SK-N-SH (cell line): ENCODE results near the gene GAP43. TPM values are rescaled to one million over a fixed set of nuclear protein-coding genes. Genes with fewer than 3 reads are reported as not detected.

Experiments
- CTCF ChIA-PET: fragments of 300-600, 350-600 bp; formaldehyde crosslinking; extraction: SDS; loops from one replicate; lab custom pipeline; 2021; lab: Yijun Ruan, JAX
- POLR2A ChIA-PET: fragments of 350-600 bp; sonication (Branson Sonifier 250); formaldehyde crosslinking; extraction: SDS; loops from one replicate; lab custom pipeline; 2020; ENCODE audit warnings: antibody characterized with exemption, inconsistent platforms; lab: Yijun Ruan, JAX
- DNase-seq: peaks from one replicate; pipeline ENCODE4 v3.0.0; 2012
- H2AFZ ChIP-seq: fragments of 200-600 bp; sonication (generic); 2 replicates; pipeline ENCODE4 v1.8.1; 2016; ENCODE audit warnings: antibody characterized with exemption, mild to moderate bottlenecking, low read depth
- H3F3A ChIP-seq: fragments of 200-600 bp; sonication (generic); replicated peaks from 2 replicates; pipeline ENCODE3; 2016; ENCODE audit warnings: antibody characterized with exemption, mild to moderate bottlenecking; ENCODE audit not compliant: insufficient read depth
- H3K27ac ChIP-seq, 2 experiments: fragments of 200-500 bp in 1 of 2; fragments of 200-600 bp in 1 of 2; sonication (Bioruptor generic) in 1 of 2; sonication (generic), shearing (Covaris generic) in 1 of 2; 2 replicates each; pipeline versions ENCODE4 v1.5.1 to v1.6.1; 2014 to 2016; ENCODE audit warnings: low read depth in 2 of 2, inconsistent platforms in 1 of 2, low read length in 1 of 2, mild to moderate bottlenecking in 1 of 2, mixed read lengths in 1 of 2
- H3K27me3 ChIP-seq: fragments of 200-600 bp; sonication (generic), shearing (Covaris generic); 2 replicates; pipeline ENCODE4 v1.6.1; 2016; ENCODE audit warnings: mixed run types; ENCODE audit not compliant: insufficient read depth
- H3K36me3 ChIP-seq, 2 experiments: fragments of 200-500 bp in 1 of 2; fragments of 200-600 bp in 1 of 2; sonication (Bioruptor generic) in 1 of 2; sonication (generic) in 1 of 2; replicated peaks in 1 of 2; 2 replicates each; pipeline versions ENCODE3 to v1.5.1; 2014 to 2016; ENCODE audit warnings: low read length in 1 of 2, mild to moderate bottlenecking in 1 of 2; ENCODE audit not compliant: insufficient read depth in 2 of 2, control insufficient read depth in 1 of 2
- H3K4me1 ChIP-seq, 2 experiments: fragments of 200-500 bp in 1 of 2; fragments of 200-600 bp in 1 of 2; sonication (Bioruptor generic) in 1 of 2; sonication (generic), shearing (Covaris generic) in 1 of 2; 2 replicates each; pipeline versions ENCODE4 v1.5.1 to v1.6.1; 2014 to 2016; ENCODE audit warnings: low read depth in 1 of 2, low read length in 1 of 2, mixed run types in 1 of 2; ENCODE audit not compliant: insufficient read depth in 2 of 2, control insufficient read depth in 1 of 2
- H3K4me2 ChIP-seq: fragments of 200-600 bp; sonication (generic), shearing (Covaris generic); 2 replicates; pipeline ENCODE4 v1.6.1; 2017; ENCODE audit warnings: mixed run types
- H3K4me3 ChIP-seq, 2 experiments: fragments of 200-500 bp in 1 of 2; fragments of 200-600 bp in 1 of 2; sonication (Bioruptor generic) in 1 of 2; sonication (generic), shearing (Covaris generic) in 1 of 2; 2 replicates each; pipeline versions ENCODE4 v1.5.1 to v1.8.1; 2014 to 2016; ENCODE audit warnings: low read depth in 2 of 2, inconsistent platforms in 1 of 2, low read length in 1 of 2, mild to moderate bottlenecking in 1 of 2, mixed read lengths in 1 of 2, moderate library complexity in 1 of 2
- H3K79me2 ChIP-seq: fragments of 200-600 bp; sonication (generic); 2 replicates; pipeline ENCODE4 v1.8.1; 2017; ENCODE audit warnings: mild to moderate bottlenecking; ENCODE audit not compliant: insufficient read depth
- H3K9ac ChIP-seq: fragments of 200-600 bp; sonication (generic); 2 replicates; pipeline ENCODE4 v1.6.1; 2017; ENCODE audit warnings: mixed run types
- H3K9me2 ChIP-seq: fragments of 200-600 bp; sonication (generic); 2 replicates; pipeline ENCODE4 v1.6.1; 2017; ENCODE audit warnings: mixed run types
- H3K9me3 ChIP-seq: fragments of 200-600 bp; sonication (generic); 2 replicates; pipeline ENCODE4 v1.6.1; 2017; ENCODE audit warnings: mixed run types, mild to moderate bottlenecking, moderate library complexity
- H4K20me1 ChIP-seq: fragments of 200-600 bp; sonication (generic); 2 replicates; pipeline ENCODE4 v1.6.1; 2017; ENCODE audit warnings: mild to moderate bottlenecking, mixed run types; ENCODE audit not compliant: insufficient read depth
- CHD2 ChIP-seq: fragments of 150-350 bp; IDR thresholded peaks from 2 replicates; pipeline ENCODE4 v1.6.1; 2018; ENCODE audit warnings: low read length; ENCODE audit not compliant: partially characterized antibody
- ELF1 ChIP-seq: IDR thresholded peaks from 2 replicates; pipeline ENCODE4 v1.4.0; 2012
- EP300 ChIP-seq, 2 experiments: IDR thresholded peaks; 2 replicates each; pipeline versions ENCODE4 v1.4.0 to v1.6.1; 2012; ENCODE audit warnings: borderline replicate concordance in 1 of 2, low read depth in 1 of 2, low read length in 1 of 2
- EZH2phosphoT487 ChIP-seq: fragments of 200-600 bp; sonication (generic); IDR thresholded peaks from 2 replicates; pipeline ENCODE4 v1.6.1; 2017; ENCODE audit warnings: low read depth, mixed run types, mild to moderate bottlenecking, antibody characterized with exemption, moderate library complexity, borderline replicate concordance
- FOSL2 ChIP-seq: IDR thresholded peaks from 2 replicates; pipeline ENCODE4 v1.4.0; 2012; ENCODE audit warnings: low read depth, mild to moderate bottlenecking, moderate library complexity, borderline replicate concordance
- JUND ChIP-seq: IDR thresholded peaks from 2 replicates; pipeline ENCODE4 v1.4.0; 2012
- MXI1 ChIP-seq: IDR thresholded peaks from 2 replicates; pipeline ENCODE4 v1.6.1; 2012; ENCODE audit warnings: mild to moderate bottlenecking, low read depth, low read length, improper control_type of control experiment
- NFIC ChIP-seq: IDR thresholded peaks from 2 replicates; pipeline ENCODE4 v1.4.0; 2012; ENCODE audit warnings: borderline replicate concordance
- NRF1 ChIP-seq: IDR thresholded peaks from 2 replicates; pipeline ENCODE4 v1.6.1; 2012; ENCODE audit warnings: low read depth, mild to moderate bottlenecking, low read length
- POLR2AphosphoS5 ChIP-seq: IDR thresholded peaks from 2 replicates; pipeline ENCODE4 v1.6.1; 2012; ENCODE audit warnings: low read depth, low read length
- RAD21 ChIP-seq: IDR thresholded peaks from 2 replicates; pipeline ENCODE4 v1.6.1; 2012; ENCODE audit warnings: mild to moderate bottlenecking, low read length
- RCOR1 ChIP-seq: fragments of 150-350 bp; IDR thresholded peaks from 2 replicates; pipeline ENCODE4 v1.6.1; 2017; ENCODE audit warnings: antibody characterized with exemption, low read length
- RFX5 ChIP-seq: IDR thresholded peaks from 2 replicates; pipeline ENCODE4 v1.6.1; 2012; ENCODE audit warnings: mild to moderate bottlenecking, improper control_type of control experiment, low read length
- SIN3A ChIP-seq: IDR thresholded peaks from 2 replicates; pipeline ENCODE4 v1.6.1; 2012; ENCODE audit warnings: low read depth, mild to moderate bottlenecking, low read length, moderate library complexity, borderline replicate concordance
- SMC3 ChIP-seq: IDR thresholded peaks from 2 replicates; pipeline ENCODE4 v1.6.1; 2012; ENCODE audit warnings: low read depth, low read length, improper control_type of control experiment
- ZBTB33 ChIP-seq: IDR thresholded peaks from 2 replicates; pipeline ENCODE4 v1.4.0; 2012; ENCODE audit warnings: low read depth, borderline replicate concordance
- WGBS: methylation state at CpG from one replicate; pipeline ENCODE4 v1.1.6; 2017; ENCODE audit warnings: low lambda C conversion rate; 5-methylcytosine and 5-hydroxymethylcytosine counted together
- polyA plus RNA-seq, 3 experiments: library from polyadenylated mRNA; depleted of rRNA; stranded (reverse); fragments of >200 nt; gene quantifications; 2 replicates each; pipeline ENCODE4 v1.2.3, GENCODE V29; 2012
- TF ChIP-seq, protein P1 (sequence below): fragments of 150-350 bp; IDR thresholded peaks from 2 replicates; pipeline ENCODE4 v1.6.1; 2017; ENCODE audit warnings: antibody characterized with exemption, low read length, low read depth, borderline replicate concordance
- TF ChIP-seq, protein P2 (sequence below): fragments of 150-350 bp; IDR thresholded peaks from 2 replicates; pipeline ENCODE4 v1.6.1; 2016; ENCODE audit warnings: mild to moderate bottlenecking, low read depth, low read length
- TF ChIP-seq, protein P3 (sequence below): fragments of 200-600 bp; sonication (generic); IDR thresholded peaks from 2 replicates; pipeline ENCODE4 v1.6.1; 2017; ENCODE audit warnings: antibody characterized with exemption, mild to moderate bottlenecking, moderate library complexity

The GAP43 gene
- polyA plus RNA-seq, 1 of the 3 experiments (the other 2 are of a cell fraction), result 14.0 TPM

DNA sequence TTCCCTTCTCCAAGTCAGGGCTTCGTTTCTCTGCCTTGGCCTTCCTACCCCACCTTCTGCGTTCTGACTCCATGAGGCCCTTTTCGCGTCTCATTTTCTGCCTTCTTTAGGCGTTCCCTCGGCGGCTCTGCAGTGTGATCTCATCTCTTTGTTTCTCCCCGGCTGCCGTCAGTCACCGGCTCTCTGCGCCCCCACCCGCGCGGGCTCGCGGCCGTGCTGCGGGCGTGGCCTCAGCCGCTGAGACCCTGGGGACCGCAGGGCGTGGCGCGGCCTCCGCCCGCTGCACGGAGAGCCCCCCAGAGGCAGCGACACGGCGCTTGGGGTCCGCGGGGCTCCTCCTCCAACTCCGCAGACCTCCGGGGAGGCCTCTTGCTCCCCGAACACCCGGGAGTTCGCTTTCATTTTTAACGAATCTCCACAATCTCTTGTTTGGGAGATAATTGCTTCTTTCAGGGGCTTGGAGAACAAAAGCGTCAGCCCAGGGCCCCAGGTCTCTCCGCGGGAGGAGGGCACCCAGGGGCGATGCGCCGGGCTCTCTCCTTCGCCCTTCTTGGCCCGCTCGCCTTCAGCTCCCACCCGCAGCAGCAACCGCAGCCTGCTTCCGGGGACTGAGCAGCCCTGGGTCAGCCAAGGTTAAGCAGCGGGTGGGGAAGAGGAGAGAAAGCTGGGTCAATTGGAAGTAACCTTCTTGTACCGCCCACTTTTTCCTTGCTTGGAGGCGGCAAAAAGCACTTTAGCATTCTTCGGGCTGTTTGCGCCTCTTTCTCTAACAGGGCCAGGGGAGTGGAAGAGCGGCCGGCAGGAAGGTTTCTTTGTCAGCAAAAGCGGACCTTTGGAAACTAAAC lies 35.2 kb downstream of the GAP43 start (continued):
- TF ChIP-seq POLR2AphosphoS5, result peak; percentile 61
- TF ChIP-seq ZBTB33, result no peak
- no peak for TF ChIP-seq RFX5
- TF ChIP-seq EZH2phosphoT487, result no peak
- TF ChIP-seq MXI1, result no peak
- no peak for TF ChIP-seq SMC3
- TF ChIP-seq JUND, result no peak
- TF ChIP-seq RAD21, result 0 out of 2 replicates have a peak, but pooled peaks have one; percentile 9
- TF ChIP-seq SIN3A, result no peak
- TF ChIP-seq FOSL2, result no peak

- no peak for DNase-seq
- H3F3A ChIP-seq, result peaks cover 10% of the 10 kb centered on the region
- TF ChIP-seq, protein P1, sequence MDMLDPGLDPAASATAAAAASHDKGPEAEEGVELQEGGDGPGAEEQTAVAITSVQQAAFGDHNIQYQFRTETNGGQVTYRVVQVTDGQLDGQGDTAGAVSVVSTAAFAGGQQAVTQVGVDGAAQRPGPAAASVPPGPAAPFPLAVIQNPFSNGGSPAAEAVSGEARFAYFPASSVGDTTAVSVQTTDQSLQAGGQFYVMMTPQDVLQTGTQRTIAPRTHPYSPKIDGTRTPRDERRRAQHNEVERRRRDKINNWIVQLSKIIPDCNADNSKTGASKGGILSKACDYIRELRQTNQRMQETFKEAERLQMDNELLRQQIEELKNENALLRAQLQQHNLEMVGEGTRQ, result no peak
- TF ChIP-seq, protein P2, sequence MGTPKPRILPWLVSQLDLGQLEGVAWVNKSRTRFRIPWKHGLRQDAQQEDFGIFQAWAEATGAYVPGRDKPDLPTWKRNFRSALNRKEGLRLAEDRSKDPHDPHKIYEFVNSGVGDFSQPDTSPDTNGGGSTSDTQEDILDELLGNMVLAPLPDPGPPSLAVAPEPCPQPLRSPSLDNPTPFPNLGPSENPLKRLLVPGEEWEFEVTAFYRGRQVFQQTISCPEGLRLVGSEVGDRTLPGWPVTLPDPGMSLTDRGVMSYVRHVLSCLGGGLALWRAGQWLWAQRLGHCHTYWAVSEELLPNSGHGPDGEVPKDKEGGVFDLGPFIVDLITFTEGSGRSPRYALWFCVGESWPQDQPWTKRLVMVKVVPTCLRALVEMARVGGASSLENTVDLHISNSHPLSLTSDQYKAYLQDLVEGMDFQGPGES, result no peak
- no peak for TF ChIP-seq NFIC
- TF ChIP-seq ZBTB33, result no peak
- TF ChIP-seq CHD2, result no peak
- TF ChIP-seq SIN3A, result no peak
- TF ChIP-seq, protein P3, sequence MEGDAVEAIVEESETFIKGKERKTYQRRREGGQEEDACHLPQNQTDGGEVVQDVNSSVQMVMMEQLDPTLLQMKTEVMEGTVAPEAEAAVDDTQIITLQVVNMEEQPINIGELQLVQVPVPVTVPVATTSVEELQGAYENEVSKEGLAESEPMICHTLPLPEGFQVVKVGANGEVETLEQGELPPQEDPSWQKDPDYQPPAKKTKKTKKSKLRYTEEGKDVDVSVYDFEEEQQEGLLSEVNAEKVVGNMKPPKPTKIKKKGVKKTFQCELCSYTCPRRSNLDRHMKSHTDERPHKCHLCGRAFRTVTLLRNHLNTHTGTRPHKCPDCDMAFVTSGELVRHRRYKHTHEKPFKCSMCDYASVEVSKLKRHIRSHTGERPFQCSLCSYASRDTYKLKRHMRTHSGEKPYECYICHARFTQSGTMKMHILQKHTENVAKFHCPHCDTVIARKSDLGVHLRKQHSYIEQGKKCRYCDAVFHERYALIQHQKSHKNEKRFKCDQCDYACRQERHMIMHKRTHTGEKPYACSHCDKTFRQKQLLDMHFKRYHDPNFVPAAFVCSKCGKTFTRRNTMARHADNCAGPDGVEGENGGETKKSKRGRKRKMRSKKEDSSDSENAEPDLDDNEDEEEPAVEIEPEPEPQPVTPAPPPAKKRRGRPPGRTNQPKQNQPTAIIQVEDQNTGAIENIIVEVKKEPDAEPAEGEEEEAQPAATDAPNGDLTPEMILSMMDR, result no peak
- no peak for TF ChIP-seq ELF1
- no peak for TF ChIP-seq RCOR1
- no peak for TF ChIP-seq NRF1
- TF ChIP-seq EP300 (IDR thresholded peaks at IDR 0.05; ENCODE audit: borderline replicate concordance in 1 of 2, low read depth in 1 of 2, low read length in 1 of 2), result no peak
- no peak for TF ChIP-seq RFX5
Measured at GRCh38 chr3:115659253-115660220, 36.2 kb downstream of the GAP43 start.

More at GRCh38 chr3:115659253-115660220, 36.2 kb downstream of the GAP43 start:
- H3K4me1 ChIP-seq, result peaks cover 17 to 20% of the 10 kb centered on the region in 2 experiments; a peak in 3 of 4 replicates
- H3K9me3 ChIP-seq, result no peaks in the 10 kb centered on the region
- WGBS, result 97% methylated on average over 12 of the region's 12 CpGs
- no peaks in the 10 kb centered on the region for H3K36me3 ChIP-seq
- H3K27ac ChIP-seq, result peak overlapping the region in 1 of 2 experiments; percentile 72; a peak in 2 of 4 replicates
- H3K4me2 ChIP-seq, result no peak overlapping the region
- ChIA-PET POLR2A (interaction anchor here (1.3 kb wide), 1 partner anchor 34 kb away, joined by 5 read pairs; no protein-coding TSS in a partner anchor), CTCF (interaction anchor here (0.9 to 2.0 kb wide), 4 partner anchors 9 to 125 kb away, joined by 4 to 6 read pairs (median 4); no protein-coding TSS in a partner anchor)
- no peaks in the 10 kb centered on the region for H3K27me3 ChIP-seq
- H3K9me2 ChIP-seq, result no peaks in the 10 kb centered on the region
- peak overlapping the region; percentile 98; the same call in 1 of the 2 replicates for H2AFZ ChIP-seq
- H3K9ac ChIP-seq, result no peak overlapping the region
- no peak overlapping the region; a peak in 1 of 4 replicates for H3K4me3 ChIP-seq
- H3K79me2 ChIP-seq, result no peaks in the 10 kb centered on the region
- no peaks in the 10 kb centered on the region for H4K20me1 ChIP-seq
